HL-60 (cell line): ENCODE measurements around the gene PCDHGA1.

ENCODE experiments used
- DNase-seq, 2 experiments: peaks; one replicate each; pipeline ENCODE4 v3.0.0-alpha.2; 2010 to 2020; ENCODE audit warnings: low read depth in 1 of 2, low spot score in 1 of 2
- H3K27ac ChIP-seq: fragments of 250-450 bp; sonication (Bioruptor Pico); replicated peaks from 2 replicates; pipeline ENCODE4 v1.5.1; 2020; ENCODE audit warnings: mild to moderate bottlenecking, moderate library complexity
- H3K27me3 ChIP-seq: fragments of 250-450 bp; sonication (Bioruptor Pico); 2 replicates; pipeline ENCODE4 v1.5.1; 2021; ENCODE audit warnings: mild to moderate bottlenecking, moderate library complexity; ENCODE audit not compliant: insufficient read depth, poor library complexity, severe bottlenecking
- H3K4me3 ChIP-seq: replicated peaks from 2 replicates; pipeline ENCODE4 v1.5.1; 2011; ENCODE audit warnings: mild to moderate bottlenecking, control low read depth, low read length; ENCODE audit not compliant: insufficient read depth
- GABPA ChIP-seq: IDR thresholded peaks from 2 replicates; pipeline ENCODE4 v1.6.1; 2012; ENCODE audit warnings: low read depth
- POLR2AphosphoS5 ChIP-seq: IDR thresholded peaks from 2 replicates; pipeline ENCODE4 v1.6.1; 2012; ENCODE audit warnings: low read depth
- SPI1 ChIP-seq: IDR thresholded peaks from 2 replicates; pipeline ENCODE4 v1.6.1; 2012; ENCODE audit warnings: low read depth, mild to moderate bottlenecking, borderline replicate concordance
- long read RNA-seq: library from polyadenylated mRNA; unstranded; transcript quantifications from one replicate; pipeline ENCODE4 v2.0.0, GENCODE V29; 2020
- TF ChIP-seq, protein P1 (sequence below): IDR thresholded peaks from one replicate; pipeline ENCODE4 v1.5.1; 2011; ENCODE audit warnings: low read length, control low read depth, inconsistent platforms; ENCODE audit not compliant: insufficient read depth
- TF ChIP-seq, protein P2 (sequence below): IDR thresholded peaks from 2 replicates; pipeline ENCODE4 v1.6.1; 2012; ENCODE audit warnings: low read depth; ENCODE audit not compliant: insufficient replicate concordance

The PCDHGA1 gene
- long read RNA-seq: 0 reads

DNA sequence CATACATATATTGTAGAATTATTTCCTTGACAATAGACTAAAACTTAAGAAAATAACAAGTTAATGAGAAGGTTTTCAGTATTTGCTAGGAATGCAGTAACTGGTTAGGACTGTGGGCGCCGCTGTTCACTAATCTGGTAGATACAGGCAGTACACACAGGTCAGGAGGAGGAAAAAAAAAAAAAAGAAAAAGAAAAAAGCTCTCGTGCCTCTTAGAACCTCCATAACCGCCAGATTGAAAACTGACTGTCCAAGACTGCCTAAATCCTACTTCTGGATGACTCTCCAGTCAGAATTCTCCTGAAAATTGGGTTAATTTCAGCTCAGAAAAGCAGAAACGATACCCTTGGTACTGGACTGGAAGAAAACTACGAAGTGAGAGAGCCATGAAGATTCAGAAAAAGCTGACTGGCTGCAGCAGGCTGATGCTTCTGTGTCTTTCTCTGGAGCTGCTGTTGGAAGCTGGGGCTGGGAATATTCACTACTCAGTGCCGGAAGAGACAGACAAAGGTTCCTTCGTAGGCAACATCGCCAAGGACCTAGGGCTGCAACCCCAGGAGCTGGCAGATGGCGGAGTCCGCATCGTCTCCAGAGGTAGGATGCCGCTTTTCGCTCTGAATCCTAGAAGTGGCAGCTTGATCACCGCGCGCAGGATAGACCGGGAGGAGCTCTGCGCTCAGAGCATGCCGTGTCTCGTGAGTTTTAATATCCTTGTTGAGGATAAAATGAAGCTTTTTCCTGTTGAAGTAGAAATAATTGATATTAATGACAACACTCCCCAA is at the start of gene PCDHGA1:
Gene PCDHGA1, plus strand, starts transcription at position 216 of the 782 bp plus-strand sequence.
- Histone ChIP-seq H3K4me3 (no peak within 1 kb of the TSS), H3K27me3 (no peaks in the 10 kb centered on the region), H3K27ac (no peak within 1 kb of the TSS)
- DNase-seq: no peak
- TF ChIP-seq SPI1: no peak
- TF ChIP-seq, protein P1, sequence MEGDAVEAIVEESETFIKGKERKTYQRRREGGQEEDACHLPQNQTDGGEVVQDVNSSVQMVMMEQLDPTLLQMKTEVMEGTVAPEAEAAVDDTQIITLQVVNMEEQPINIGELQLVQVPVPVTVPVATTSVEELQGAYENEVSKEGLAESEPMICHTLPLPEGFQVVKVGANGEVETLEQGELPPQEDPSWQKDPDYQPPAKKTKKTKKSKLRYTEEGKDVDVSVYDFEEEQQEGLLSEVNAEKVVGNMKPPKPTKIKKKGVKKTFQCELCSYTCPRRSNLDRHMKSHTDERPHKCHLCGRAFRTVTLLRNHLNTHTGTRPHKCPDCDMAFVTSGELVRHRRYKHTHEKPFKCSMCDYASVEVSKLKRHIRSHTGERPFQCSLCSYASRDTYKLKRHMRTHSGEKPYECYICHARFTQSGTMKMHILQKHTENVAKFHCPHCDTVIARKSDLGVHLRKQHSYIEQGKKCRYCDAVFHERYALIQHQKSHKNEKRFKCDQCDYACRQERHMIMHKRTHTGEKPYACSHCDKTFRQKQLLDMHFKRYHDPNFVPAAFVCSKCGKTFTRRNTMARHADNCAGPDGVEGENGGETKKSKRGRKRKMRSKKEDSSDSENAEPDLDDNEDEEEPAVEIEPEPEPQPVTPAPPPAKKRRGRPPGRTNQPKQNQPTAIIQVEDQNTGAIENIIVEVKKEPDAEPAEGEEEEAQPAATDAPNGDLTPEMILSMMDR: no peak
- TF ChIP-seq POLR2AphosphoS5: no peak
- no peak for TF ChIP-seq GABPA
- TF ChIP-seq, protein P2, sequence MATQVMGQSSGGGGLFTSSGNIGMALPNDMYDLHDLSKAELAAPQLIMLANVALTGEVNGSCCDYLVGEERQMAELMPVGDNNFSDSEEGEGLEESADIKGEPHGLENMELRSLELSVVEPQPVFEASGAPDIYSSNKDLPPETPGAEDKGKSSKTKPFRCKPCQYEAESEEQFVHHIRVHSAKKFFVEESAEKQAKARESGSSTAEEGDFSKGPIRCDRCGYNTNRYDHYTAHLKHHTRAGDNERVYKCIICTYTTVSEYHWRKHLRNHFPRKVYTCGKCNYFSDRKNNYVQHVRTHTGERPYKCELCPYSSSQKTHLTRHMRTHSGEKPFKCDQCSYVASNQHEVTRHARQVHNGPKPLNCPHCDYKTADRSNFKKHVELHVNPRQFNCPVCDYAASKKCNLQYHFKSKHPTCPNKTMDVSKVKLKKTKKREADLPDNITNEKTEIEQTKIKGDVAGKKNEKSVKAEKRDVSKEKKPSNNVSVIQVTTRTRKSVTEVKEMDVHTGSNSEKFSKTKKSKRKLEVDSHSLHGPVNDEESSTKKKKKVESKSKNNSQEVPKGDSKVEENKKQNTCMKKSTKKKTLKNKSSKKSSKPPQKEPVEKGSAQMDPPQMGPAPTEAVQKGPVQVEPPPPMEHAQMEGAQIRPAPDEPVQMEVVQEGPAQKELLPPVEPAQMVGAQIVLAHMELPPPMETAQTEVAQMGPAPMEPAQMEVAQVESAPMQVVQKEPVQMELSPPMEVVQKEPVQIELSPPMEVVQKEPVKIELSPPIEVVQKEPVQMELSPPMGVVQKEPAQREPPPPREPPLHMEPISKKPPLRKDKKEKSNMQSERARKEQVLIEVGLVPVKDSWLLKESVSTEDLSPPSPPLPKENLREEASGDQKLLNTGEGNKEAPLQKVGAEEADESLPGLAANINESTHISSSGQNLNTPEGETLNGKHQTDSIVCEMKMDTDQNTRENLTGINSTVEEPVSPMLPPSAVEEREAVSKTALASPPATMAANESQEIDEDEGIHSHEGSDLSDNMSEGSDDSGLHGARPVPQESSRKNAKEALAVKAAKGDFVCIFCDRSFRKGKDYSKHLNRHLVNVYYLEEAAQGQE: no peak

DNA sequence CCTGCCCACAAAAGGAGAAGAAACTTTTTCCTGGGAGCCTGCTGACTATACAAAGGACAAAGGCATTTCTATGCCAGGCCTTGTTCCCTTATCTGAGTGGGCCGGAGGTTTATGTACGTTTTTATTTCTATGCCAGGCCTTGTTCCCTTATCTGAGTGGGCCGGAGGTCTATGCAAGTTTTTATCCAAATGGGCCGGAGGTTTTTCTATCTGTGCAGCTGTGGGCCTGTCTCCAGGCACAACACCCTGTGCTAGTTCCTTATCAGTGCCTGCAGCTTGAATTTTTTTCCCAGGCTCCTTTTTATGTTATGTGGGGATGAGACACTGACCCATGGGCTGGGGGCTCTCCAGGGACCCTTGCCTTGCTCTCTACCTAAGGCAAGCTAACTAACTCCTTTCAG is 31.9 kb upstream of the PCDHGA1 start:
- H3K4me3 ChIP-seq: no peak overlapping the region
- TF ChIP-seq, protein P2: no peak
- TF ChIP-seq, protein P1: no peak
- TF ChIP-seq GABPA (no peak), POLR2AphosphoS5 (no peak), SPI1 (no peak)
- no peaks in the 10 kb centered on the region for H3K27me3 ChIP-seq
- H3K27ac ChIP-seq: no peak overlapping the region
- no peak for DNase-seq

DNA sequence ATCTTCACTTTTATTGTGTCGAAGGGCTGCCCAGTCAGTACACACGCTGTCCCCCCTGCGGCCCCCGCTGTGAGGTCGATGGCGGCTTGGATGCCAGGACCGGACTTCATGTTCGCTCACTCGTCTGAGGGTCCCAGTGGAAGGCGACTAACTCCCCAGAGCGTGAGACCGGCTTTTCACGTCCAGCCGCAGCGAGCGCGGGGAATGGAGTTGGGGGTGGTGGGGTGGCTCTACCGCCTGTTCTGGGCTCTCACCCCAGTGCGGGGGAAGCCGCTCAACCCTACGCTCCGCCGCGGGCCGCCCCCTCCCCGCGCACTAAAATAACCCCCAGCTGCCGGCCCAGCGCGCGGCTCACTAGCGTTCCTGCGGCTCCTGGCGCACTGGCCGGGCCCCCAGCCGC is 26.6 kb upstream of the PCDHGA1 start, which contains the start of gene SLC25A2:
Gene SLC25A2, minus strand, starts transcription at position 294 of the 400 bp plus-strand sequence. Its CDS starts 184 bp downstream, at position 110.
- Histone ChIP-seq H3K27me3 (no peaks in the 10 kb centered on the region), H3K4me3 (no peak within 1 kb of the TSS), H3K27ac (no peak within 1 kb of the TSS)
- TF ChIP-seq, protein P2: no peak
- no peak for TF ChIP-seq POLR2AphosphoS5
- TF ChIP-seq SPI1: no peak
- TF ChIP-seq, protein P1: no peak
- no peak for TF ChIP-seq GABPA
- no peak for DNase-seq
